GM21381 (cell line): Measurements from ENCODE around the gene EDAR.

Experiments used
- ATAC-seq: cut with Tn5 transposase; IDR thresholded peaks from one replicate; pipeline ENCODE4 v1.9.1; 2021; ENCODE audit warnings: mild to moderate bottlenecking, moderate library complexity; ENCODE audit not compliant: unreplicated experiment

The EDAR gene

GRCh38 chr2:108969856-108970255 lies 19.2 kb downstream of the EDAR start:
- no peak for ATAC-seq

DNA sequence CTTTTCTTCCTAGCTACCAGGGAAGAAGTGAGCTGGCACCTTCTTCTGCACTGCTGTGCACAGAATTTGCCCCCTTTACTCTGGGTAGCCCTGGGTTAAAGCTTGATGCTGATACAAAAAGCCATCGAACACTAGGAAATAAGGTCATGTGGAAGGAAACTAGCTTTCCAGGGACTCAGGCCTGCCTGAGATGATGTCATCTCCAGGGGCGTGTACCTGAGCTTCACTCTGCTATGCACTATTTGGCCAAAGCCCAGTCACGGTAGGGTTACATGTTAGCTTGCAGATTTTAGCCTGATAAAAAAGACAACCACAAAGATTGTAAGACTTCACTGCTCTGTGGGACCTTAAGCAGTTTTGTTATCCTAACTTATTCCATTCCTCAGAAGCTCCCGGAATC lies 20.4 kb downstream of the EDAR start:
- no peak for ATAC-seq

- no peak for ATAC-seq
These were observed 21.3 kb downstream of the EDAR start for GRCh38 chr2:108967757-108968156.

GRCh38 chr2:108965540-108966289 lies 23.3 kb downstream of the EDAR start:
- no peak for ATAC-seq

- no peak for ATAC-seq
These were observed 26.0 kb downstream of the EDAR start for GRCh38 chr2:108963057-108963456.

GRCh38 chr2:108961796-108962195 lies 27.2 kb downstream of the EDAR start:
- no peak for ATAC-seq

DNA sequence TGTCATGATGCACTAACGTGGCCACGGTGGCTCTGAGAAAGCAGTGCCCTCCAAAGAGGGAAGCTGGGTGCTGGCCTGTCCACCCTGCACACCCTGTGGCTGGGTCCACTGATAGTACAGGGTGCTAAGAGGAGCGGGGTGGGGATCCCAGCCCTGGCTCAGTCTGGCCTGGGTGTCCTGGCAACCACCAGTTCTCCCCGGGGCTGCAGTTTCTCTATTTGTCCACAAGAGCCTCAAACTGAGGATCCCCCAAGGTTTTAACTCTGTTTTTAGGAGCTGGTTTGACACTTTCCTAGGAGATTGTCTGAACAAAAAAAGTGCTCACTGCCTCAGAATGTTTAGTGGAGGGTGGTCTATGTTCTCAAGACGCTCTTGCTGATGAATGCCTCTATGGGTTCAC lies 29.0 kb downstream of the EDAR start:
- no peak for ATAC-seq

- no peak for ATAC-seq
These were observed 29.6 kb downstream of the EDAR start for GRCh38 chr2:108959401-108959800.

DNA sequence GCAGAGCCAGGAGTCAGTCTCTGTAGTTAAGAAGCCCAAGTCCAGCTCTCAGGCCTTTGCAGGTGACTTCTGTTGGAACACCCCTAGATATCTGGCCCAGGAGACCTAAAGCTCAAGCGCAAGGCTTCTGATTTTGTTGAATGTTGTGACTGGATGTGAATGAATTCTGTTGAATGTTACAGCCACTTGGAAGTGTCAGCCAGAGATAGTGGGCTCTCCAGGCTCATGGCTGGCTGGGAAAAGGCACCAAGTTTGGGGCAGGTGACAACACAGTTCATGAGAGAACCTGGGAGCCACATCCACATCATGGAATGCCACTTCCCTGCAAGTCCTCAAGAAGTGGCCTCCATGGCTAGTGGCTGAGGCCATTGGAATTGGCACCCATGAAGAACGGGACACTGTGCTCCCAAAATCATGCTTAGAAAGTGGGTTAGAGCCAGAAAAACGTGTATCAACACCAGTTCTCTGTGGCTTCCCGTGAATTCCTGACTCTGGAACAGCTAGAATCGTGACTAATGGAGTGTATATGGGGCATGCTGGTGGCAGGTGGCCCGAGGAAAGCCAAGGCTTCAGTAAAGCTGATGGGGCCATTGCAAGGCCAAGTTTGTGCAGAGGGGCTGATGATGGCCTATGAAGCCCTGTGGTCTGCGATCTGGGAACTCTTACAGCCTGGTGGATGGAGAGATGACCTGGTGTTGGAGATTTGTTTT lies 30.2 kb downstream of the EDAR start:
- no peak for ATAC-seq

DNA sequence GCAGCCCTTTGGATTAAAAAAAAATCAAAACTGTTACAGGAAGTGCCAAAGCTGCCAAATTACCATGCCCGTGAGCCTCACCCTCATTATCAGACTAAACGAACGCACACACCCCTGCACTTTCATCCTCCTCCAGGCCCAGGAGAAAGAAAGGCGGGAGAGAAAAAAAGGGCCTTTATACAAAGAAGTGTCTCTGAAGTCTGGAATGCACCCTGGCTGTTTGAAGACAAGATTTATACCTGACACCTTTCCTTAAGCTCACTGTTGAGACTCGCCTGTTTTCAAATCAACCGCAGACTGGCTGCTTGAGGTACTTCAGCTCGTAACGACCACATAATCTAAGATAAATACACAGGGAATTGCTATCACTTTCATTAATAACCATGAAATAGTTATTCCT lies 31.0 kb downstream of the EDAR start:
- no peak for ATAC-seq

- ATAC-seq, result no peak
These were observed 32.6 kb downstream of the EDAR start for GRCh38 chr2:108956375-108956774.

DNA sequence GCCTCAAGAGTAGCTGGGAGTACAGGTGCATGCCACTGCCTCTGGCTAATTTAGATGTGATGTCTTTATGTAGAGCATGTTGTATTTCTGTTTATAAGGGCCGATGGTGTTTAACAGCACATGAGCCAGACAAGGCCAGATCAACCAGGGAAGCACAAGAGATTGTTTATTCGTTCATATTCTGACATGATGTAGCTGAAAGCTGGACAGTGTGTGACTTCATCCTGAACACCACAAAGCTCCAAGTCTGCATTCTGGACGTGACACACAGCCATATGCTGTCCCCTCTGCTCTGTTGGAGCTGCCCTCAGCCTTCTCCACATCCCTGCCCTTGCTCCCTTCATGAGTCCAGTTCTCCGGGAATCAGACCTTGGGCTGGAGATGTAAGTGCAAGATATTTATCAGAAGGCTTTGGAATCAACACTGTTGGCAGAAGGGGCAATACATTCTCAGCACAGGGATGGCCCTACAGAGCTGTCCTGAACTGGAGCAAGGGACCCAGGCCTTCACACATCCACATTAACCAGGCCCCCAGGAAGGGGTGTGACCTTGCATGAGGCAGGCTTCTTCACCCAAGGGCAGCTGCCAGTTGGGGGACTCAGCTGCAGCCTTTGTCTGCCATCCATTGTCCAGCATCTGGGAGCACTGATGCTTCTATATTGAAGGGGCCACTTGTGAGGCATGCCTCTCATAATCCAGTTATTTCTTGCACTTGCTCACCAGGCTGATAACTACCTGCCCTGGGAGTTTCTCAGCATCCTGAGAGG lies 38.5 kb downstream of the EDAR start:
- ATAC-seq, result no peak

DNA sequence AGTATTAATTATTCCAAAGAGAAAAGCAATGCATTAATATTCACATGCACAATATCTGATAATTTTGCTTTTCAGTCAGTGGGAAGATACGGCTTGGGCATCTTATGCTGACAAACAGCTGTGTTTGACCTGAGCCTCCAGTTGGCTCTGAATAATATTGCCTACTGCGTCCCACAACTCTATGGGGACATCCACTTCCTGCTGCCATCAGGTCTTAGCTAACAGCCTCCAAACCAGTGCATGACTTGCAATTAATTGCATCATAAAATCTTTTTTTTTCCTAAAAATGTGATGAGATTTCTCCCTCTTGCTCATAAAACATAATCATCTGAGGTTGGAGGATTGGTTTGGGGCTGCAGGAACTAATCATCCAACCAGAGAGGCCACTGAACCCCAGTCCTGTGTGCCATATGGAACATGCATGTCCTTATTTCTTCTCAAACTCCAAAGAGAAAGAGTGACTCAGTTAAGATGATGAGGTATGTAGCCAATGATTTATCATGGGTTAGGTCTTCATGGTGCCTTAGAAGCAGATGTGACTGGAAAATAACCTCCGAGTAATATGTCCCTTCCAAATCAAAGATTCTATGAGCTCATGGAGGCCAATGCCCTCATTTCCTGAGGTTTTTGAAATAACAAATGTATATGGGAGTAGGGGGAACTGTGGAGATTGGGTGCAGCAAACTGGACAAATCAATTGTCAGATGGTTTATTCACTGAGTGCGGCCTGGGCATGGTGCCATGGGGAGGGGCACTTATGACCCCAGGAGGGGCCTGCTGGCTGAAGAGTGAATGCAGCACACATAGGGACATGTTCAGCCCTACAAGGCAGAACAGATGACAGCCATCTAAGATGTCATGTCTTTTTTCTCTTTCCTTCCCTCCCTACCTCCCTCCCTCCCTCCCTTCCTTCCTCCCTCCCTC lies 39.4 kb downstream of the EDAR start:
- no peak for ATAC-seq

DNA sequence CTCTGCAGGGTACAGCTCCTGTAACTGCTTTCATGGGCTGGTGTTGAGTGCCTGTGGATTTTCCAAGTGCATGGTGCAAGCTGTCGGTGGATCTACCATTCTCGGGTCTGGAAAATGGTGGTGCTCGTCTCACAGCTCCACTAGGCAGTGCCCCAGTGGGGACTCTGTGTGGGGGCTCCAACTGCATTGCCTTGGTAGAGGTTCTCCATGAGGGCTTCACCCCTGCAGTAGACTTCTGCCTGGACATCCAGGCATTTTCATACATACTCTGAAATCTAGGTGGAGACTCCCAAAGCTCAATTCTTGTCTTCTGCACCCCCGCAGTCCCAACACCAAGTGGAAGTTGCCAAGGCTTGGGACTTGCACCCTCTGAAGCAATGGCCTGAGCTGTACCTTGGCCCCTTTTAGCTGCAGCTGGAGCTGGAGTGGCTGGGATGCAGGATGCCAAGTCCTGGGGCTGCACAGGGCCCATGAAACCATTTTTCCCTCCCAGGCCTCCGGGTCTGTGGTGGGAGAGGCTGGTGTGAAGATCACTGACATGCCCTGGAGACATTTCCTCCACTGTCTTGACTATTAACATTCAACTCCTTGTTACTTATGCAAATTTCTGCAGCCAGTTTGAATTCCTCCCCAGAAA lies 41.6 kb downstream of the EDAR start:
- ATAC-seq, result no peak

GRCh38 chr2:108946442-108946841 lies 42.6 kb downstream of the EDAR start:
- ATAC-seq, result no peak

- ATAC-seq, result no peak
These were observed 43.1 kb downstream of the EDAR start for GRCh38 chr2:108945969-108946368.

GRCh38 chr2:108944601-108945331 lies 44.3 kb downstream of the EDAR start:
- ATAC-seq, result no peak

DNA sequence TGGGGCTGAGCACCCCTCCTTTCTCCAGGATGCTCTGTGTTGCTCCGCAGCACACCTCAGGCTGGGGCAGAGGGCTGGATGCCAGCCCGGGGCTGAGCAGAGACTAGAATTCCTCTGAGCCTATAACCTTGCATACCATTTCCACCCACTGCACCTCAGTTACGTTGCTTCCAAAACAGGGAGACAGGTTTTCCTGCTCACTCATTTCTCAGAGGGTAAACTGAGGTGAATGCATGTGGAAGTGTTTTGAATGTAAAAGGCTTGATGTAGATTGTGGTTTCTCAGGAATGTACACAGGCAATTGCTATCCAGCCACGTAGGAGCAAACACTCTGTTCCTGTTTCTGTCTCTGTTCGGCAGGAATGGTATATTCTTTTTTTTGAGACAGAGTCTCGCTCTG lies 45.3 kb downstream of the EDAR start:
- ATAC-seq, result no peak

DNA sequence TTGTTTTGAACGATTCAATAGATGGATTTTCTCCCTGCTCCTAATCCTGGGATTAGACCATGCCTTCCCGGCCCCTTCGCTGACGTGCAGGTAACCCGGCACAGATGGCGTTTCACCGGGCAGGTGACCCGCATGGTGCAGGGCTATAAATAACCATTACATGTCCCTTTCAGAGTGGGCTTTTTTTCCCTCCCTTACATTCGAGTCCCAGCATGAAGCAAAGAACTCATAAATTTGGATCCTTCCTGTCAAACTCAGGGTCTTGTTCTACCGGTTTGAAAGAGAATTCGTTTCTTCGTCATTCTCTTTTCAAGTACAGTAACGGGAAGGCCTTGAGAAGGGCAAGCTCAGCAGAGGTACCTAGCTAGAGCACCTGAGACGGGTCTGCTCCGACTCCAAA lies 46.1 kb downstream of the EDAR start:
- ATAC-seq, result no peak
